PC-9 (cell line): ENCODE measurements around the gene OR1D5. TPM values are rescaled to one million over a fixed set of nuclear protein-coding genes. Genes with fewer than 3 reads are reported as not detected.

Source experiments
- BruUV-seq: library from RNA; stranded (reverse); fragments of 400-500 nt; replicated peaks from 2 replicates; lab custom pipeline; 2021; lab: Mats Ljungman, UMichigan
- CTCF ChIA-PET: fragments of 300-600 bp; sonication (Branson Sonifier 250); formaldehyde crosslinking; loops from one replicate; lab custom pipeline; 2022; ENCODE audit warnings: antibody characterized with exemption; lab: Charles Lee
- POLR2A ChIA-PET: fragments of 300-600 bp; sonication (Branson Sonifier 250); formaldehyde crosslinking; loops from one replicate; lab custom pipeline; 2022; ENCODE audit warnings: antibody characterized with exemption; ENCODE audit not compliant: unreplicated experiment; lab: Charles Lee
- DNase-seq, 2 experiments: peaks; one replicate each; pipeline versions ENCODE4 v3.0.0 to v3.0.0-alpha.2; 2015 to 2022; ENCODE audit warnings: mixed read lengths in 1 of 2
- H2AFZ ChIP-seq: fragments of 200-600 bp; sonication (generic); 2 replicates; pipeline ENCODE4 v1.8.1; 2017; ENCODE audit warnings: antibody characterized with exemption
- H3F3A ChIP-seq: fragments of 200-600 bp; sonication (generic); 2 replicates; pipeline ENCODE4 v1.8.1; 2017; ENCODE audit warnings: antibody characterized with exemption, mild to moderate bottlenecking, low read depth; ENCODE audit not compliant: insufficient read depth
- H3K27ac ChIP-seq: fragments of 200-600 bp; sonication (generic); 2 replicates; pipeline ENCODE4 v1.6.1; 2016; ENCODE audit warnings: mixed run types
- H3K27me3 ChIP-seq: fragments of 200-600 bp; sonication (generic); 2 replicates; pipeline ENCODE4 v1.6.1; 2016; ENCODE audit warnings: low read depth, mixed run types; ENCODE audit not compliant: insufficient read depth
- H3K36me3 ChIP-seq: fragments of 200-600 bp; sonication (generic); 2 replicates; pipeline ENCODE4 v1.6.1; 2016; ENCODE audit warnings: low read depth, mixed run types
- H3K4me1 ChIP-seq: fragments of 200-600 bp; sonication (generic); replicated peaks from 2 replicates; pipeline ENCODE4 v1.6.1; 2016; ENCODE audit warnings: mixed run types; ENCODE audit not compliant: insufficient read depth
- H3K4me2 ChIP-seq: fragments of 200-600 bp; sonication (generic); 2 replicates; pipeline ENCODE4 v1.6.1; 2017; ENCODE audit warnings: mixed run types
- H3K4me3 ChIP-seq: fragments of 200-600 bp; sonication (generic); 2 replicates; pipeline ENCODE4 v1.6.1; 2016; ENCODE audit warnings: mixed run types
- H3K79me2 ChIP-seq: fragments of 200-600 bp; sonication (generic); 2 replicates; pipeline ENCODE4 v1.6.1; 2017; ENCODE audit warnings: low read depth, mixed run types
- H3K9me2 ChIP-seq: fragments of 200-600 bp; sonication (generic); 2 replicates; pipeline ENCODE4 v1.8.1; 2017; ENCODE audit warnings: mild to moderate bottlenecking; ENCODE audit not compliant: insufficient read depth
- H3K9me3 ChIP-seq: fragments of 200-600 bp; sonication (generic); 2 replicates; pipeline ENCODE4 v1.8.1; 2016; ENCODE audit warnings: low read depth; ENCODE audit not compliant: insufficient read depth
- H4K20me1 ChIP-seq: fragments of 200-600 bp; sonication (generic); 2 replicates; pipeline ENCODE4 v1.8.1; 2017; ENCODE audit not compliant: insufficient read depth
- CTCF ChIP-seq: fragments of 200-600 bp; sonication (generic); conservative IDR thresholded peaks from 2 replicates; pipeline ENCODE4 v1.6.1; 2017; ENCODE audit warnings: mixed run types, antibody characterized with exemption, mild to moderate bottlenecking, moderate library complexity
- EZH2 ChIP-seq: fragments of 200-600 bp; sonication (generic); IDR thresholded peaks from 2 replicates; pipeline ENCODE4 v1.8.0; 2017; ENCODE audit warnings: antibody characterized with exemption, low read depth
- intact Hi-C: fragments of 100-400 bp; cut with micrococcal nuclease; formaldehyde crosslinking; loops from one replicate; pipeline ENCODE4 v1.10.0; 2022; ENCODE audit not compliant: unreplicated experiment
- total RNA-seq: library from RNA; stranded (reverse); gene quantifications from 2 replicates; pipeline ENCODE4 v1.2.3, GENCODE V29; 2021

Gene OR1D5
- total RNA-seq, 1 experiment from 2014 or later = not detected

- H3K9me3 ChIP-seq = no peaks in the 10 kb centered on the region; the same call in 1 of the 2 replicates
- no peaks in the 10 kb centered on the region for H4K20me1 ChIP-seq
- ChIA-PET POLR2A (no interaction called here), CTCF (no interaction called here)
- H3K9me2 ChIP-seq = no peaks in the 10 kb centered on the region
- no peaks in the 10 kb centered on the region for H3K4me1 ChIP-seq
- H3K36me3 ChIP-seq = peaks cover 4% of the 10 kb centered on the region; the same call in 1 of the 2 replicates
- no peak overlapping the region for H3K4me2 ChIP-seq
- no peaks in the 10 kb centered on the region for H3F3A ChIP-seq
- no peaks in the 10 kb centered on the region for H3K79me2 ChIP-seq
- BruUV-seq = no TSS peak
- no peak for TF ChIP-seq CTCF
- TF ChIP-seq EZH2 = no peak
- intact Hi-C loops = no loop called here
- no peak for DNase-seq
- no peak overlapping the region for H3K27ac ChIP-seq
- H3K4me3 ChIP-seq = no peak overlapping the region
- no peaks in the 10 kb centered on the region for H3K27me3 ChIP-seq
- H2AFZ ChIP-seq = no peak overlapping the region
Measured at GRCh38 chr17:3019761-3020160, 43.6 kb downstream of the OR1D5 start.

DNA sequence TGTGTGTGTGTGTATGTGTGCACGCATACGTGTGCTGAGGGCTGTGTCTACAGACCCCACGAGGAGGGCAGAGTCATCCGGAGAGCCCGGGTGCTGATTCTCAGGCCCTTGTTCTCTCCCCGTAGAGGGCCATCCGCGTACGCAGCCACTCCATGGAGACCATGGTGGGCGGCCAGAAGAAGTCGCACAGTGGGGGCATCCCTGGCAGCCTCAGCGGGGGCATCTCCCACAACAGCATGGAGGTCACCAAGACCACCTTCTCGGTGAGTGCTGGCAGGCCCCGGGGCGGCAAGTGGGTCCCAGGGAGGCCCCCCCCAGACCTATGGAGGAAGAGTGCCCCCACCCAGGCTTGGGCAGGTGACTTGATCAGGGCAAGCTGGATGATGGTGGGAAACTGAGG, 45.5 kb downstream of the OR1D5 start:
- CTCF ChIA-PET = interaction anchor here (0.6 kb wide), 1 partner anchor 949 kb away, joined by 4 read pairs; no protein-coding TSS in a partner anchor
- POLR2A ChIA-PET = no interaction called here
- Histone ChIP-seq H2AFZ (no peak overlapping the region), H3K4me2 (no peak overlapping the region), H3K9me3 (no peaks in the 10 kb centered on the region; the same call in 1 of the 2 replicates), H3K27ac (no peak overlapping the region), H3K36me3 (peaks cover 3% of the 10 kb centered on the region; the same call in 1 of the 2 replicates), H3K9me2 (no peaks in the 10 kb centered on the region), H4K20me1 (no peaks in the 10 kb centered on the region), H3K4me3 (no peak overlapping the region), H3F3A (no peaks in the 10 kb centered on the region), H3K27me3 (no peaks in the 10 kb centered on the region), H3K79me2 (no peaks in the 10 kb centered on the region), H3K4me1 (no peaks in the 10 kb centered on the region)
- no peak for DNase-seq
- TF ChIP-seq EZH2 = no peak
- no TSS peak for BruUV-seq
- intact Hi-C loops = no loop called here

DNA sequence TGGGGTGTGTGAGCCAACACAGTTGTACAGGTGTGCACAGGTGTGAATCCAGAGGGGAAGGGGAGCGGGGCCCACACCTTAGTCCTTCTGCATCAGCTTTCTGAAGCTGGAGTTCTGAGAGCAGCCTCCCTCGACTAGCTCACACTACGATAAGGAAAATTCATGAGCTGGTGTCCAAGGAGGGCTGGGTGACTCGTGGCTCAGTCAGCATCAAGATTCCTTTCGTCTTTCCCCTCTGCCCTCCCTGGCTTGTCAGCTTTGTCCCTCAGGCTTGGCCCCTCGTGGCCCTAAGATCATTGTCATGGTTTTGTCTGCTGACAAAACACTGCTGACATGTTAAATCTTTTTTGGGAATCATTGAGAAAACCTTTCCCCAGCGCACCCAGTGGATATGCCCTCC, 47.5 kb downstream of the OR1D5 start:
- TF ChIP-seq CTCF (no peak), EZH2 (no peak)
- no TSS peak for BruUV-seq
- H3K4me3 ChIP-seq = no peak overlapping the region
- H2AFZ ChIP-seq = no peak overlapping the region
- H3K36me3 ChIP-seq = no peaks in the 10 kb centered on the region
- ChIA-PET CTCF (no interaction called here), POLR2A (no interaction called here)
- intact Hi-C loops = no loop called here
- no peaks in the 10 kb centered on the region for H3K9me2 ChIP-seq
- H3K79me2 ChIP-seq = no peaks in the 10 kb centered on the region
- H3K4me1 ChIP-seq = no peaks in the 10 kb centered on the region
- peaks cover 7% of the 10 kb centered on the region; the same call in 1 of the 2 replicates for H3F3A ChIP-seq
- no peaks in the 10 kb centered on the region for H3K9me3 ChIP-seq
- no peak for DNase-seq
- no peak overlapping the region for H3K4me2 ChIP-seq
- H3K27ac ChIP-seq = no peak overlapping the region
- H3K27me3 ChIP-seq = no peaks in the 10 kb centered on the region
- peaks cover 3% of the 10 kb centered on the region; the same call in 1 of the 2 replicates for H4K20me1 ChIP-seq
